ENCODE results near the gene PSME3IP1.

Gene PSME3IP1

DNA sequence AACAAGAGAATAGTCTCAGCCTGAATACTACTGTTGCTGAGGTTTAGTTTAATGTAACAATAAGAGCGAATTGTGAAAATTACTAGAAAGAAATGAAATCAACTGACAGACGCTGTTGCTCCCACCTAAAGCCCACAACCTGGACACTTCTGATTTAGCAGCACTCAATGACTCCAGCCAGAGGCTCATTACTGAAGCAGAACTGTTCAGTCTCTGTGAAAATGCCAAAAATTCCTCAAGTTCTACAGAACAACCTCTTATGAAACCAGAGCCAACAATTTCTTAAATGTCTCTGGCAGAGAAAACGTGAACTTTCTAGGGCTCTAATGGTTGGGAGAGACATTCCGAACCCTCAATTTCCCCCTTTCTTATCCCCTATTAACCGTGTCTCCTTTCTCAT, 9.9 kb downstream of the PSME3IP1 start:
- intact Hi-C loops (cut with DNase I): no loop called here
- DNase-seq: no peak

DNA sequence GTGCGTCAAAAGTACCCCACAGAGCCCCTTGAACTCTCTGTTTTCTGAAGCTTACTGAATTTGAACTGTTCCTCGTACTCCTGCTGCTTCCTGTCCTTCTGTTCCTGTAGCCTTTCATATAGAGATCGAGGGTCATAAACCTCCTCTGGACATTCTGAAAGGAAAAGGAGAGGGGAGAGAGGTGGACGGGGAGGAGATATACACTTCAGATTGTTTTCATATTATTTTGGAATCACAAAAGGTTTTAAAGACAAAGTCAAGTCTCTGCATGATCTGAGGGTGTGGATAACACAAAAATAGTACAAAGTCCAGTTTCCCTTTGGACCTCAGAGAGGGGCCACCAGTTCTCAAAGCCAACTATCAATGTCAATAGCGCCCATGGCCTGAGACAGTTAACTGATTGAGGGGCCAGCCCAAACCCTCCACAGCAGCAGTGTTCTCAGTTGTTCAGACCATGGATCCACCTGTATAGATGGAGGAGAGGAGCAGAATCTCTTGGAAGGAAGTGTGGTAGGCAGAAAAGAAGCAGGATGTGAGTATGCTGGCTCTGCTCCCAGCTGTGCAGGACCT, 13.0 kb downstream of the PSME3IP1 start:
- no peak for DNase-seq
- intact Hi-C loops (cut with DNase I): no loop called here

DNA sequence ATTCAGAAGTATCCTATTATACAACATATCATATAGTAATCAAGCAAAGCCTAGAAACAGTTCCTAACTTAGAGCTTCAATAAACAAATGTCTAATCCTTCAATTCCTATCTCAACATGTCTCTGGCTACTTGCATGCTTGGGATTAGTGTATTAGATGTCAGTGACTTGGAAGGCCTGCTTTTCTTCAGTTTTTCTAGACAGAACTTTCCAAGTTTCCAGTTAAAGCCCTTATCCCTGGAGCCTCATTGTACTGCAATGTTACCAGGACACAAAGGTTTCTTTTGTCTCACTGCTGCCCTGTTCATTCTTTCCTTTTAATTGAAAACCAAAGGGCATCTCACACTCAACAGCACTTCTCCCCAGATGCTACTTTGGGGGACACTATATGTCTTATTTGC, 16.5 kb downstream of the PSME3IP1 start:
- intact Hi-C loops (cut with DNase I): loop anchor here (10.0 kb wide), 1 partner anchor 305 kb away; the partner anchor contains the start of gene SLC12A3
- DNase-seq: no peak

DNA sequence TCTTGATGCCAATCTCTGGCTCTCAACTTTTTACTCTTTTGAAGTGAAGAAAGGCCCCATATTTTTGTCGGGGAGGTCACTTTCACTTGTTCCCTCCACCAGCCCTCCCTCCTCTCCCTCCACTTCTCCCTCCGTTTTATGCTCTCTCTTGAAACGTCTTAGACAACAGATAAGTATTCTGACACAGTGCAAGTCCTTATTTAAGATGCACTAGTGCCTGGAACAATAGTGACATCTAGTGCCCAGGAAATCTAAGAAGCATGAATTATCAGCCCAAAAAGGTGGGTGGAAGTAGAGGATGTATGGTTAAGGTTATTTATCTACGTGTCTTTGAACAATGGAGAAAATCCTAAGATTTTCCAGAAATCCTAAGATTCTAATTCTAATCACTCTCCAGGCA, 17.9 kb downstream of the PSME3IP1 start:
- no peak for DNase-seq
- intact Hi-C loops (cut with DNase I): loop anchor here (1.0 to 10.0 kb wide), 2 partner anchors 84 to 303 kb away; partner anchors contain the start of gene SLC12A3

DNA sequence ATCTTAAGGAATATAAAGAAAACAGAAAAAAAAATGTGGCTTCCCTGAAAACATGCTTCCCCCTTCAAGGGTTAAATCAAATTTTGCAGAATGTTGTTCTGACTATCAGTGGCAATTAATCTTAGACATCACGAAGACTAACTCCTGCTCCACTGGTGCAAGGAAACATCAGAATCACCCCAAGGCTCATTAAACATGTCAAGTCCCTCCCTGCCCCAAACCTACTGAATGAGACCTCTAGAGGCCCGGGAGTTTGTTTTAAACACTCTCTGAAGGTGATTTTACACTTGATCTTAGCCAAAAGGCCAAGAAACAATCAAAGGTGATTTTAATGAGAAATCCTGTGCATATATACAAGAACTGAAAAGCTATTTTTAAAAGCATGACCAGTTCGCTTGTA, 18.3 kb downstream of the PSME3IP1 start:
- intact Hi-C loops (cut with DNase I): loop anchor here (10.0 kb wide), 1 partner anchor 303 kb away; the partner anchor contains the start of gene SLC12A3
- DNase-seq: no peak

GRCh38 chr16:57166951-57167350, 18.9 kb downstream of the PSME3IP1 start:
- DNase-seq: no peak

GRCh38 chr16:57166451-57166850, 19.4 kb downstream of the PSME3IP1 start:
- DNase-seq: no peak
- intact Hi-C loops (cut with DNase I): loop anchor here (10.0 kb wide), 1 partner anchor 302 kb away; the partner anchor contains the start of gene SLC12A3

More at GRCh38 chr16:57166951-57167350, 18.9 kb downstream of the PSME3IP1 start:
- intact Hi-C loops (cut with DNase I): loop anchor here (10.0 kb wide), 1 partner anchor 302 kb away; the partner anchor contains the start of gene SLC12A3

DNA sequence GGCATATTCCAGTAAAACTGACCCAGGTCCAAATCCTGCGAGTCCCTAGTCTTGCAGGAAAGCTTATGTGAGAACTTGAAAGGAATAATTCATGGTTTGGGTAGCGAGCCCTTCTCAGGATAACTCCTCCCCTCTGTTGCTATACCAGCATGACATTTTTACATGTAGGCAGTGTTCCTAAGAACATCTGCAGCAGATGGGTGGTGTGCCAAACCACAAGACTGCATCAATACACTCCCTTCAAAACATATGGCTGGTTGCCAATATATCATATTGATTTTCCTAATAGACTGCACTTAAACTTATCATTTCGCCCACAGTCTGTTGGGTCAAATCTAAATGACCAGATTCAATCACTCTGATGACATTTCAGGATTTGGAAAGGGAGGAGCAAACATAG, 19.9 kb downstream of the PSME3IP1 start:
- intact Hi-C loops (cut with DNase I): loop anchor here (10.0 kb wide), 1 partner anchor 301 kb away; the partner anchor contains the start of gene SLC12A3
- no peak for DNase-seq

DNA sequence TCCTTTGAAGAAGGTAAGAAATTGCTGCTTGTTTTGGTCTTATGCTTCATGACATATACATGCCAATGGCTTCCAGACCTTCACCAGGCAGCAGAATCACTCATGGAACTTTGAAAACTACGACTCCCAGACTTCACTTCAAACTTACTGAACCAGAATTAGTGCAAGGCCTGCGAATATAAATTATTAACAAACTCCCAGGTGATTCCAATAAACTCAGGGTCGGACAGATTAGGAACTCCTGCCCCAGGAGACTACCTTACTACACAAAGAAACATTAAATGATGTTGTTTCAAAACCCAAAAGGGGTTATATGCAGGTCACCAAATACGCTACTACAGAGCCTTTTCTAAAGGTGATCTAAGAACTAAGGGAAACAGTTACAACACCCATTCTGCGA, 20.4 kb downstream of the PSME3IP1 start:
- intact Hi-C loops (cut with DNase I): loop anchor here (10.0 kb wide), 1 partner anchor 301 kb away; the partner anchor contains the start of gene SLC12A3
- DNase-seq: no peak

- intact Hi-C loops (cut with DNase I): loop anchor here (10.0 kb wide), 1 partner anchor 299 kb away; the partner anchor contains the start of gene SLC12A3
- no peak for DNase-seq
These were observed 22.0 kb downstream of the PSME3IP1 start for GRCh38 chr16:57163842-57164241.

DNA sequence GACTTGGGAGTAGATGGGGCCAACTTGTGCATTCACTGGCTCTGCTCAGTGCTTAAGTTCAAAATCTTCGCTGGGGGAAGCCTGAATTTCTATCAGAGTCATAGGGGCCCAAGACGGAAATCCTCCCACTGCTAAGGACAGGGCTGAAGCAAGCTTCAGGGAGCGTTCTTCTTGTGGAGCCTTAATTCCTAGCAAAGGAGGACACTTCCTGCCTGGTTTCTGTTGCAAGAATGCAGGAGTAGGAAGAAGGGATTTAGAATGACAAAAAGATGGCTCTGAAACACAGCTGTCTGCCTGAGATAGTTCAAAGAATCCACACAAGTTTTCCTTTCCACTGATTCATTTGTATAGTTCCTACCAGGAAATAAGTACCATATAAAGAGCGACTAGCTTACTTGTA, 26.4 kb downstream of the PSME3IP1 start:
- no peak for DNase-seq
- intact Hi-C loops (cut with DNase I): no loop called here

GRCh38 chr16:57157533-57157932, 28.3 kb downstream of the PSME3IP1 start:
- intact Hi-C loops (cut with DNase I): no loop called here
- DNase-seq: no peak

DNA sequence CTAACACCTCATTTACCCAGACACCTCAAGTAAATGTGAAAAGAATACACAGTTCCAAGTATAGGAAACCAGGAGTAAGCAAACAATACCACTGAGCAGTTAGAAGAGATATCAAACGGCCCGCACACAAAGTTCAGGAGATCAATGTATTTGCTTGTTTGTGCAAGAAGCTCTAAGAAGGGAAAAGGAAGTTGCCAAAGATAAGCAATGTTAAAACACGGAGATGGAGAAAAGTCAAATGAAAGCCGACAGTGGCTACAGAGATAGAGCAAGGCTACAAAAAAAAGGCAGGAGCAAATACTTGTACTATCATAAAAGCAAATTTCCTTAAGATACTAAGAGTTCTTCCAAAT, 29.5 kb downstream of the PSME3IP1 start:
- no peak for DNase-seq
- intact Hi-C loops (cut with DNase I): no loop called here

GRCh38 chr16:57155702-57156350, 30.0 kb downstream of the PSME3IP1 start:
- intact Hi-C loops (cut with DNase I): no loop called here
- no peak for DNase-seq

- intact Hi-C loops (cut with DNase I): no loop called here
- peak in 1 of 10 donors; percentile 28 for DNase-seq
These were observed 32.0 kb downstream of the PSME3IP1 start for GRCh38 chr16:57153841-57154240.

GRCh38 chr16:57152096-57153093, 33.4 kb downstream of the PSME3IP1 start:
- intact Hi-C loops (cut with DNase I): no loop called here

DNA sequence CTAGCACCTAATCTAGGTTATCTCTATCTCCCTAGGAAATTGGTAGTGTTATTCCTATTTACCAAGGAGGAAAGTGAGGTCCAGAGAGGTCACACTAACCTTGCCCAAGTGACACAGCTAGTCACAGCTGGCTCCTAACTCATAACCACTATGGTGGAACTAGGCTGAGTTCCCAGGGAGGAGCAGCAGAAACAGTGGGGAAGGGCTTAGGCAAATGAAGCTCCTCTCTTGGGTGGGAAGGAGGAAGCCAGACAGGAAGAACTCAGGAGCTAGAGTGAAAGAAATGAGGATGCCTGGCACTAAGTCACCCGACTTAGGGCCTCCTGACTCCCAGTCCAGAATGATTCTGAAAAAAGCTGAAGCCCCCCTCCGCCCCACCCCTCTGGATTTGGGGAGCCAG, 34.5 kb downstream of the PSME3IP1 start:
- intact Hi-C loops (cut with DNase I): no loop called here
- no peak for DNase-seq

More at GRCh38 chr16:57152096-57153093, 33.4 kb downstream of the PSME3IP1 start:
- peak in 4 of 10 donors; percentile 39 to 84 (median 53) for DNase-seq

DNA sequence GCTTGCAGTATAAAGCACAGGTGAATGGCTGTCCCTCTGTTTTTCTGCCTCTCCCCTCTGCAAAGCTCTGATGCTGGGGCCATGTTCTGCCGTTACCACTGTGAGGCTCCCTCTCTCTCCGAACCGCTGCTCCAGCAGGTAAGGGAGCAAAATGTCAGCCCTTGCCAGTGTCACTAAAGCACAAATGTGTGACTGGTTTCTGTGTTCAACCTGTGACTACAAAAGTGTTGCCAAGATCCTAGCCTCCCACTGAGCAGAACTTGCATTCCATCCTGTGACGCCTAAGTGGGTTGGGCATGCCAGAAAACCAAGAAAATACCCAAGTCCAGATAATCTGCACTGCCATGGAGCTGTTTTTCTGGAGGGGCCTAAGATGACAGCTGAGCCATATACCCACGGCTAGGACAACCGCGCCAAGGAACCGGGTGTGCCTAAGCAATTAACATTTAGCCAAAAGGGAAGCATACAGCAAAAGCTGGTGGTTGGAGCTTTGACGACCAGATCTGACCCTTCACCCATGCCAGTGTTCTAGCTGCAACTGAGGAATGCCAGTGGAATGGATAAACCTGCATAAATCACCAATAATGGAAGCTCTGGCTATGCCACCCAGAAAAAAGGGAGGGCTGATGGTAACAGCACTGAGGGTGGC, 35.0 kb downstream of the PSME3IP1 start:
- DNase-seq: peak in 1 of 10 donors; percentile 29
- intact Hi-C loops (cut with DNase I): no loop called here

DNA sequence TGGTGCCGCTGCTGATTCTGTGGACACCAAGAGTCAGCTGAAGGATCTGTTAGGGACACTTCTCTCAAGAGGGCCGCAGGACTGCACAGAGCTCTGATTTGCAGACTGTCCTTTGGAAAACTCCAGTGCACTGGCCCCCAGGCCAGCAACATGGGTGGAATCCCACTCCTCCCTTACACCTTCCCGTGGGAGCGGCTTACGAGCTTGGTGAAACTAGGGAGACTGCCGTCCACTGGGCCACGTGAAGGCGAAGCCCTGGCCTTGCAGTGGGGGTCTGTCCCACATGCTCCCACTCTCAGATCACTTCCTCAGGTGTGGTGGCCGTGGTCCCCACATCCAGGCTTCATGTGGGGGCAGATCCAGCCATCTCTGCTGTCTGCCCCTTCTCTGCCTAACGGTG, 36.4 kb downstream of the PSME3IP1 start:
- DNase-seq: peak in 1 of 10 donors; percentile 24
- intact Hi-C loops (cut with DNase I): no loop called here

DNA sequence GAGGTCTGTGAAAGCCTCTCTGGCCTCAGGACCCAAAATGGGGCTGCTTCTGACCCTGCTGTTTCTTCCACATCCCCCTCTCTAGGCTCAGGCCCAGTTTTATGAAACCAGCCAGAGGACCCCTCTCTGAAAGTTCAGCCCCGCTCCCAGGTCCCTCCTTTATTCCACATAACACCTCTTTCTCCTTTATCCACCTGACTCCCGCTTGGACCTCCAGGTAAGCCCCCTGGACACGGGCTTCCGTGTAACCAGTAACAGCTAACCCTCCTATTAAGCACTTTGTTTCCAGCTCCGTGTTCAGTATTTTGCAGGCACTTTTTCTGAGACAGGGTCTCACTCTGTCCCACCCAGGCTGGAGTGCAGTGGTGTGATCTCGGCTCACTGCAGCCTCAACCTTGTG, 37.4 kb downstream of the PSME3IP1 start:
- intact Hi-C loops (cut with DNase I): no loop called here
- peak in 1 of 10 donors; percentile 61 for DNase-seq

Measured in posterior cingulate gyrus (tissue), 11 donors.